ENCODE measurements around the gene ZNF587B.
"Not testable (repeated sequence)": the region's sequence is repeated elsewhere in the genome, so short reads cannot be mapped to it uniquely, and the experiment has no call there.

ZNF587B gene

GRCh38 chr19:57830071-57830602 lies at the start of gene ZNF587B:
Gene ZNF587B, plus strand, starts transcription at chr19:57830299. Its CDS starts 230 bp downstream, at chr19:57830529.
- peak; percentile 65 for DNase-seq (ENCODE audit: low spot score)

DNA sequence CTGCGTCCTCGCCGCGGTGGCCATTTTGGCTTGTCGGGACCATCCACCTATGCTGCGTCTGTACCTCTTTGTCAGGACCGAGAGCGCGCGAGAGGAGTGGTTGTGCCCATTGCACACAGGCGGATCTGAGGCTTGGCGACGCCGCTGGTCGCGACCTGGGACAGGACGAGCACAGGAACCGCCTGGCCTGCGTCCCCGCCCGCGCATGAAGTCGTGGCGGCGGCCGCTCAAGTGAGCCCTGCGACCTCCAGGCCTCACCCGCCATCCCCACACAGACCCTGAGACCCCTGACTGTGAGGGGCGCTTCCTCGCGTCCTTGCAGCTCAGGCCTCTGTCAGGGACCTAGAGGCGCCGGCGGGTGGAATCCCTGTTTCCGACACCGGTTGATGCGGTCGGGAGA lies 43.8 kb upstream of the ZNF587B start:
- DNase-seq (ENCODE audit: low spot score), result no peak

GRCh38 chr19:57786906-57787305 lies 43.2 kb upstream of the ZNF587B start:
- no peak for DNase-seq (ENCODE audit: low spot score)

DNA sequence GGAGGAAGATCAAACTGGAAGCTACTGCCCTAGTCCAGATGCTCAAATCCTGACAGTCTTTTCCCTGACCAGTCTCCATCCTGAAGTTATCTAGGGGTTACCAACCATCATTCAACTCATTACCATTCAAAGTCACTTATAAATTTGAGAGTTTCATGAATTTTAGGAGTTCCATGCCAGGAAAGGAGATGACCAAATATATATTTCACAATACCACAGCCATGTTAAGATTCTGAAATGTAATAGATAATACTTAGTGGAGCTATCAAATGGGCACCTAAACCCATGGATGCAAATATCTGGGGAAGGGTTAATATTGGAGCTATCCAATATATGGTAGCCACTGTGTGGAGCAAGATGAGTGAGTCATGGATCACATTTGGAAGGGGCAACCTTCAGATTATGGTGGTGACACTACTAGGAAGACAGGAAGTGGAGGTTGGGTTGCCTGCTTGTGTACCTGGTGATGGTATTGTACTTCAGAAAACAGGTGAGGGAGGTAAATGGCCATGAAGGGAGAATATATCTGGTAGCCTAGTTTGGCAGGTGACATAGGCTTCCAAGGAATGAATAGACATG lies 41.9 kb upstream of the ZNF587B start:
- no peak for DNase-seq (ENCODE audit: low spot score)

DNA sequence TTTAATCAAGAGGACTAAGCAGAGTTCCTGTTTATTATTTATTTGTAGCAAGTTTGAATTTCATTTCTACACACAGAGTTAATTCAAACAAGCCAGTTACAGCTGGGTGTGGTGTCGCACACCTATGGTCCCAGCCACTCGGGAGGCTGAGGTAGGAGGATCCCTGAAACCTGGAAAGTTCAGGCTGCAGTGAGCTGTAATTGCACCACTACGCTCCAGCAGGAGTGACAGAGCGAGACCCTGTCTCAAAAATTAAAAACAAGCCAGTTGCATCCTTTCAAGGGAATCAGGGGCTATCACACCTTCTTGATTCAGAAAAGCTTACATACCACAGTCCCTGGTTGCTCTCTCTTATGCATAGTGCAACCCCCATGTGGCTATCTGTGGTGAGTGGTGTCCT lies 40.8 kb upstream of the ZNF587B start:
- DNase-seq (ENCODE audit: low spot score), result no peak

DNA sequence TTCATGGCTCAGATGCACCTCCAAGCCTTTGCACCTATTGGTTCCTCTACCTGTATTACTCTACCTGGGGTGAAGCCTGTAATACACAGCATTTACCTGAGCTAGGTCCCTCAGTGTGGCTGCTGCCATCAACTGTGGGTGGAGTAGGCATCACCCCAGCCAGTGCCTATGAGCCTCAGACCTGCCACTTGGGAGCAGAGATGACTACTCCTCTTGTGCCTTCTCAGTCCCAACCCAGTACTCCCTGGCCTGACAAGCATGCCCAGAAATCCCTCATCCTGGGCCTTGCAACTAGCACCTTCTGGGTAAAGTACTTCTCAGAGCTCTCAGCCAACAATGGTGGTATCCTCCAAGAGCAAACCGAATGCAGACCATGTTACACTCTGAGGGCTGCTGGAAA lies 33.5 kb upstream of the ZNF587B start:
- not testable (repeated sequence) for DNase-seq (ENCODE audit: low spot score)

GRCh38 chr19:57800696-57801095 lies 29.4 kb upstream of the ZNF587B start:
- DNase-seq (ENCODE audit: low spot score), result no peak

DNA sequence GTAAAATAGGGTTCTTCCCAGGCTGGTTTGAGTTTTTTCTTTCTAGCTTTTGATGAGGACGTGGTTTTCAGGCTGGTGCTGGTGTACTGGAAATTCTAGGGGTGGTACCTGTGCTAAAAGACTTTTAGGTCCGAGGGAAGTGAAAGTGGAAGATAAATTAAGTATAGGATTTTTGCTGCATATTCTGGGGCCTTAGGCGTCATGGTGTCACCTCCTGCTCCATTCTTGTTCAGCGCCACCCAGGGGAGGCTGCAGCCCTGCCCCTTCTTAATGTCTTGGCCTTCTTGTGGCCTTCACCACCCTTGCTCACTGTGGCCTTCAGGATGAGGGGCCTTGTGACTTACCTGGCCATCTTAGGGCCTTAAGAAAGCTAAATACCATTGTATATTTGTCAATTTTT lies 27.8 kb upstream of the ZNF587B start:
- peak; percentile 11 for DNase-seq (ENCODE audit: low spot score)

DNA sequence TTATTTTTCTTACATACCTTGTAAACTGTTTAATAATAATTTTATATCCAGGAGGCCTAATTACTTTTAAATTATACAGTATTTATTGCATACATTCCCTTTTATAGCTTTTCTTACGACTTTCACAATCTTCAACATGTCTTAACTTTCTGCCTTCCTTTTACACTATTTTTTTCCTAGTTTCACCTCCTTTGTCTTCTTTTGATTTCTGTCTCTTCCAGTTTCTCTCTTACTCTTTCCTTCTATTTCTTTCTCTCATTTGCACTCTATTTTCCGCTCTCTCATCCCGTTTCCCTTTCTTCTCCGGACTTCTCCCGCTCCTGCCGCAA lies 26.9 kb upstream of the ZNF587B start:
- no peak for DNase-seq (ENCODE audit: low spot score)

DNA sequence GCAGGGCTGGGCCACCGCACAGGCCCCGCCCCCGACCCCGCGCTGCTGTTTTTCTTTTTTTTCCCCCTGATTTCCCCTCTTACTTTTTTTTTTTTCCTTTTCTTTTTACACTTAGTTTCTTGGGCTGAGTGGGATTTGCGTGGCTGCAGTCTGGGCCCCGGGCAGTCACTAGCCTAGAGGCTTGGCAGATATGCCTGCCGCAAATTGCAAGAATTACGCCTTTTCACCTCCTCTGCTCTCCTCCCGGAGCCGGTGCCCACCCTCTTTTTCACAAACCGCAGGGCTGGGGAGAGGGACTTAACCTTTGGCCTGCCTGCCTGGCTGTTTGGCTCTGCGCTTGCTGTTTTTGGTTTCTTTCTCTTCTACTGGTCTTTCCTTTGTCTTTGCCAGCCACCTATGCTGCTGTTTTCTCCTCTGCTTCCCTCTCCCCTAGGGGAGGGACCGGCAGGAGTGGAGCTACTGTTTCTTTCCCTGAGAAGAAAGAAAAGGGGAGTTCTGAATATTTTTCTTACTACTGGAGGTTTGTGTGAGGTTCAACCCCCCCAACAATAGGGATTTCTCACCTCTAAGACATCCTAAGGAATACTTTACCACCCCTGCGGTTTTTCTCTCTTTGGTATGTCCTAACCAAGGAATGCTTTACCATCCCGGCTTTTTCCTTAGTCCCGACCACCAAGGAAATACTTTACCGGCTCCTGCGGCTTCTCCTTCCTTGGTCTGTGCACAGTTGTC lies 26.3 kb upstream of the ZNF587B start:
- DNase-seq (ENCODE audit: low spot score), result peak; percentile 21

DNA sequence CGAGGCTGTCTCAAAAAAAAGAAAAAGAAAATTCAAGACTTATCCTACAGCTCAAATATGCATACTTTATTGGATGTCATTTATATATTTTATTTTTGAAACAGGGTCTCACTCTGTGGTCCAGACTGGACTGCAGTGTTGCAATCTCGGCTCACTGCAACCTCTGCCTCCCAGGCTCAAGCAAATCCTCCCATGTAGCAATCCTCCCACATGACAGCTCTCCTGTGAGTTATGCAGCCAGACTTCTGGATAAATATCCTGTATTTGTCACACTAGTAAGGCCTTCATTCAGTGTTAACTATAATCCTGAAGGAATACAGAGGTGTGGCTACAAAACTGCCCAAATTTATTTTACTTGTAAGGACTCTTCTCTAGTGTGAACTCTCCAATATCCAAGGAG lies 22.6 kb upstream of the ZNF587B start:
- no peak for DNase-seq (ENCODE audit: low spot score)

DNA sequence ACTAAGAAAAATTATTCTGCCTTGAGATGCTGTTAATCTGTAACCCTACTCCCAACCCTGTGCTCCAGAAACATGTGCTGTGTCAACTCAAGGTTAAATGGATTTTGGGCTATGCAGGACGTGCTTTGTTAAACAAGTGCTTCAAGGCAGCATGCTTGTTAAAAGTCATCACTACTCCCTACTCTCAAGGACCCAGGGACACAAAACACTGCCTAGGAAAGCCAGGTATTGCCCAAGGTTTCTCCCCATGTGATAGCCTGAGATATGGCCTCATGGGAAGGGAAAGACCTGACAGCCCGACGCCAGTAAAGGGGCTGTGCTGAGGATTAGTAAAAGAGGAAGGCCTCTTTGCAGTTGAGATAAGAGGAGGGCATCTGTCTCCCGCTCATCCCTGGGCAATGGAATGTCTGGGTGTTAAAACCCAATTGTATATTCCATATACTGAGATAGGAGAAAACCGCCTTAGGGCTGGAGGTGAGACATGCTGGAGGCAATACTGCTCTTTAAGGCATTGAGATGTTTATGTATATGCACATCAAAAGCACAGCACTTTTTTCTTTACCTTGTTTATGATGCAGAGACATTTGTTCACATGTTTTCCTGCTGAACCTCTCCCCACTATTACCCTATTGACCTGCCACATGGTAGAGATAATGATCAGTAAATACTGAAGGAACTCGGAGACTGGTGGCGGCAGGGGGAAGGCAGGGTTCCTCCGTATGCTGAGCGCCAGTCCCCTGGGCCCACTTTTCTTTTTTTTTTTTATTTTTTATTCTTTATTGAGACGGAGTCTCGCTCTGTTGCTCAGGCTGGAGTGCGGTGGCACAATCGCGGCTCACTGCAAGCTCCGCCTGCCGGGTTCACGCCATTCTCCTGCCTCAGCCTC lies 19.4 kb upstream of the ZNF587B start:
- DNase-seq (ENCODE audit: low spot score), result not testable (repeated sequence)

- DNase-seq (ENCODE audit: low spot score), result no peak
Measured at GRCh38 chr19:57812226-57812625, 17.9 kb upstream of the ZNF587B start.

DNA sequence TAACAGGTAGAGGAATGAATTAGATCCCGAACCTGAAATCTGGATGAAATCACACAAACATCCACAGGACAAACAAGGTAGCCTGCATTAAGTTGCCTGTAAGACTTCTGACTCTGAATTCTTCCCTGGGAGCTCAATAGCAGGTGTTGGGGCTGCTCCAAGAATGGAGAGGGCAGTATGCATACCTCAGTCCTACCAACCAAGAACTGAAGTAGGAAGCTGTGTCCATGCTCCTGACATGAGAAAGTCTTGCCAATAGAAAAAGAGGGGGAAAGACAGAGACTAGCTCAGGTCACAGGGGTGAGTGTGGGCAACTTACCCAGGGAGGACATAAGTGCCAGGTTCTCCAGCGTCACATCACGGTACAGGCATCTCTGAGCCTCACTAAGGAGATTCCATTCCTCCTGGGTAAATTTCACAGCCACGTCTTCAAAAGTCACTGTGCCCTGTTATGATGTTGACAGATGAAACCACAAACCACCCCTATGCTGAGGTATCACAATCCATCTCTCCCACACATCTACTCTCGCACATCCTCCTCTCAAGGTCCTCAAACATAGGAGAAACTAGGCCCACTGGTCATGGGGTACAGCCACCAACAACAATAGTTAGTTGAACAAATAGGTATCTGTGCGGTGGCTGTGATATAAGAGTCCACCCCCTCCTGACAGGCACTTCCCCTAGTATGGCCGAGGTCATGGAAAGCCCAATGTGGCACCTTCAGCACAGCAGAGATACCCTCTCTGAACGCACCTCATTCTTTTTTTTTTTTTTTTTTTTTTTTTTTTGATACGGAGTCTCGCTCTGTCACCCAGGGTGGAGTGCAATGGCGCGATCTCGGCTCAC lies 16.9 kb upstream of the ZNF587B start:
- DNase-seq (ENCODE audit: low spot score), result not testable (repeated sequence)

DNA sequence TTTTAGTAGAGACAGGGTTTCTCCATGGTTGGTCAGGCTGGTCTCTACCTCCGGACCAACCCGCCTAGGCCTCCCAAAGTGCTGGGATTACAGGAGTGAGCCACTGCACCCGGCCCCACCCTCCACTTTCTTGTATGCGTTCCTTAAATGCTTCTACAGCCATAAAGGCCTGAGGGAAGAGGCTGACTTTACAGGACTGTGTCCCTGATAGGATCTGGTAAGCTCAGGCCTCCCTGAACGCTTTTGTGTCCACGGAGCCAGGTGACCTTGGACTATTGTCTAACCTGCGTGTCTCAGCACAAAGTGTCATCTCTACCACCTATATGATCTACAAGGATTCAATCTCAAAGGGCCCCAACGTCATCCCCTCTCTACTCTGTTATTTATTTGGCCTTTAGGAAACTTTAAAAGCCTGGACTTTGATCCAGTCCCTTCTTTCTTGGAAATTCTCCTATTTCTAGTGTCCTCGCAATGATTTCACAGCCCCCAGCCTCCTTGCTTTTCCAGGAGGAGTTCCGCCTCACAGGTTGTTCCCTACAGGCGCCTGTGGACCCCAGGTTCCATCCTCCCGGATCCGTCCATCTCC lies 16.1 kb upstream of the ZNF587B start:
- DNase-seq (ENCODE audit: low spot score), result no peak

- DNase-seq (ENCODE audit: low spot score), result peak; percentile 89
Measured at GRCh38 chr19:57814505-57815246, 15.4 kb upstream of the ZNF587B start, which contains the start of gene ZNF552. Gene ZNF552, minus strand, starts transcription at chr19:57814913. Its CDS starts 170 bp downstream, at chr19:57814743.

GRCh38 chr19:57815247-57816075 lies 14.6 kb upstream of the ZNF587B start:
- DNase-seq (ENCODE audit: low spot score), result no peak

- DNase-seq (ENCODE audit: low spot score), result no peak
Measured at GRCh38 chr19:57816652-57817051, 13.4 kb upstream of the ZNF587B start.

GRCh38 chr19:57817976-57818375 lies 12.1 kb upstream of the ZNF587B start:
- no peak for DNase-seq (ENCODE audit: low spot score)

- DNase-seq (ENCODE audit: low spot score), result no peak
Measured at GRCh38 chr19:57818378-57818777, 11.7 kb upstream of the ZNF587B start.

Measured in hematopoietic multipotent progenitor cell treated with erythropoietin and hydrocortisone succinate and interleukin-3 and kit ligand, for 15 days (in vitro differentiated cells).